AG04450 (cell line): ENCODE measurements around the gene TSTD1. TPM values are rescaled to one million over a fixed set of nuclear protein-coding genes. Genes with fewer than 3 reads are reported as not detected.

ENCODE experiments used
- CTCF ChIA-PET: fragments of 300-600, 350-600 bp; formaldehyde crosslinking; extraction: SDS; loops from one replicate; lab custom pipeline; 2022; ENCODE audit warnings: antibody characterized with exemption, inconsistent platforms; lab: Charles Lee
- POLR2A ChIA-PET: fragments of 350-600 bp; formaldehyde crosslinking; extraction: SDS; loops from one replicate; lab custom pipeline; 2021; ENCODE audit warnings: antibody characterized with exemption, inconsistent platforms; lab: Yijun Ruan, JAX
- DNase-seq: peaks from one replicate; pipeline ENCODE4 v3.0.0-alpha.2; 2011; ENCODE audit warnings: low read depth, low spot score
- H3K27ac ChIP-seq: one replicate; pipeline ENCODE4 v1.5.1; 2012; ENCODE audit warnings: low read depth, low read length, control low read depth
- H3K27me3 ChIP-seq: one replicate; pipeline ENCODE4 v1.6.0; 2012; ENCODE audit warnings: low read length; ENCODE audit not compliant: control insufficient read depth, insufficient read depth
- H3K4me3 ChIP-seq: 2 replicates; pipeline ENCODE4 v1.5.1; 2011; ENCODE audit warnings: mild to moderate bottlenecking, low read depth, low read length, control low read depth
- H3K9me3 ChIP-seq: 2 replicates; pipeline ENCODE4 v1.5.1; 2012; ENCODE audit warnings: low read length; ENCODE audit not compliant: control insufficient read depth, insufficient read depth
- CTCF ChIP-seq: IDR thresholded peaks from 2 replicates; pipeline ENCODE4 v1.5.1; 2011; ENCODE audit warnings: low read depth, low read length, control low read depth, inconsistent platforms
- polyA plus RNA-seq: library from polyadenylated mRNA; depleted of rRNA; stranded (reverse); fragments of >200 nt; gene quantifications from 2 replicates; pipeline ENCODE4 v1.2.3, GENCODE V29; 2011

Gene TSTD1
- polyA plus RNA-seq, 1 experiment = 0.33 TPM

- Histone ChIP-seq H3K9me3 (peaks cover 4% of the 10 kb centered on the region), H3K27me3 (no peaks in the 10 kb centered on the region), H3K4me3 (no peak overlapping the region), H3K27ac (no peak overlapping the region)
- ChIA-PET POLR2A (interaction anchor here (1.1 kb wide), 1 partner anchor 9 kb away, joined by 4 read pairs; the partner anchor contains the start of gene USF1), CTCF (interaction anchor here (1.2 kb wide), 1 partner anchor 43 kb away, joined by 3 read pairs; no protein-coding TSS in a partner anchor)
- DNase-seq = no peak
- no peak for TF ChIP-seq CTCF
Measured at GRCh38 chr1:161054232-161054631, 15.5 kb upstream of the TSTD1 start.

GRCh38 chr1:161052899-161053298, 14.1 kb upstream of the TSTD1 start:
- DNase-seq = no peak
- POLR2A ChIA-PET = no interaction called here

GRCh38 chr1:161051219-161051618, 12.5 kb upstream of the TSTD1 start:
- CTCF ChIA-PET = interaction anchor here (1.0 kb wide), 1 partner anchor 45 kb away, joined by 3 read pairs; no protein-coding TSS in a partner anchor
- DNase-seq = no peak
- no peak for TF ChIP-seq CTCF
- Histone ChIP-seq H3K27me3 (no peaks in the 10 kb centered on the region), H3K4me3 (no peak overlapping the region), H3K9me3 (peaks cover 20% of the 10 kb centered on the region), H3K27ac (no peak overlapping the region)
- POLR2A ChIA-PET = interaction anchor here (0.7 kb wide), 1 partner anchor 63 kb away, joined by 4 read pairs; no protein-coding TSS in a partner anchor

More at GRCh38 chr1:161052899-161053298, 14.1 kb upstream of the TSTD1 start:
- Histone ChIP-seq H3K9me3 (peaks cover 16% of the 10 kb centered on the region), H3K4me3 (no peak overlapping the region), H3K27me3 (no peaks in the 10 kb centered on the region), H3K27ac (no peak overlapping the region)
- CTCF ChIA-PET = no interaction called here
- no peak for TF ChIP-seq CTCF

DNA sequence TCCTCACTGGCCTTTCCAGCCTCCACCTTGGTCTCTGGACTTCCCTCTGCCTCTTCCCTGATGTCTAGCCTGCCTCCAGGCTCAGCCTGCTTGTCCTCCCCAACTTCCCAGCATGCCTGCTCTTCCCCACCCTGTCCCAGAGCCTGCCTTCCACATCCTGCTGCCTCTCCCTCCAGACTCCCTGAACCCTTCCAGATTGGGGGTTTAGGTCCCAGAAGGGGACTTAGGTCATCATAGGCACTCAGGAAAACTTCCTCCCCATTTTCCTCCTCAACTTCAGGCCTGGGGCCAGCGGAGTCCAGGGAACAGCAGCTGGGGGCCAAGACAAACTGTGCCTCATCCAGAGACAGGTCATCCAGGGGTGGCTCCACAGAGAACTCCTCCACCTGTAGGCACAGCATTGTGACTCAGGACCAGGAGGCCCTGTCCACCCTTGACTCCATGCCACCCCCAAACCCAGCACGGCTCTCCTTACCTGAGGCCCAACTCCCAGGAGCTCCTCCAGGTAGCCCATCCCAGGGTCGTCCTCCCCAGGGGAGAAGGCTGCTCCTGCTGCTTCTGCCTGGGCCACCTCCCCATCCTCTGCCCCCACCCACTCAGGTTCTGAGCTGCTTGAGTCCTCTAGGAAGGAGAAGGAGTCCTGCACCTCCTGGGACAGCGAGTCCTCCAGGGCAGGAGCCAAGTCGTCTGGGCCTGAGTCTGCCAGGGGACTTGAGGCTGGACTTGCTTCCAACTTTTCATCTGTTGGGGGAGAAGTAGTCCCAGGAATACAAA, 10.4 kb upstream of the TSTD1 start:
- Histone ChIP-seq H3K4me3 (no peak overlapping the region), H3K9me3 (peaks cover 20% of the 10 kb centered on the region), H3K27ac (no peak overlapping the region), H3K27me3 (no peaks in the 10 kb centered on the region)
- ChIA-PET POLR2A (no interaction called here), CTCF (interaction anchor here (2.3 kb wide), 1 partner anchor 51 kb away, joined by 10 read pairs; no protein-coding TSS in a partner anchor)
- no peak for DNase-seq
- TF ChIP-seq CTCF = no peak
